IPS-18c (cell line): Measurements from ENCODE around the gene B3GNT8.
"Not testable (repeated sequence)": the region's sequence is repeated elsewhere in the genome, so short reads cannot be mapped to it uniquely, and the experiment has no call there.

ENCODE experiments used
- H3K4me3 ChIP-seq: 2 replicates; pipeline ENCODE4 v1.7.0; 2013; ENCODE audit warnings: low read depth, mild to moderate bottlenecking, low read length, moderate library complexity; ENCODE audit not compliant: insufficient read depth
- H3K9me3 ChIP-seq: one replicate; pipeline ENCODE4 v1.6.1; 2013; ENCODE audit warnings: mild to moderate bottlenecking, low read length, moderate library complexity; ENCODE audit not compliant: control insufficient read depth, insufficient read depth

The B3GNT8 gene

DNA sequence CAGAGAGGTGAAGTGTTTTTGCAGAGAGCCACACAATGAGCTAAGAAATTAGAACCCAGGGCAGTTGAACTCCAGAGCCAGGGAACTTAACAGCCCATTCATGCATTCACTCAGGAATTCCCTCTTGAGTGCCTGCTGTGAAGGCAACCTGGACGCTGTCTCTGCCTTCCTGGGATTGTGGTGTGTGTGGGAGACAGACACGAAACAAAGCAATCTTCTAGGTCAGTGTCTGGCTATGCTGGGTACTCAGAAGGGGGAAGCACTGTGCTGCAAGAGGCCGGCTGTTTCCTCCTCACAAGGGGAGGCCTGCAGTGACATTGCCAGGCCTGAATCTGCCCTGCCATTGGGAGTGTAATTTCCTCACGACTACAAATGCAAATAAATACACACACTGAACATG is 19.9 kb downstream of the B3GNT8 start:
- H3K9me3 ChIP-seq, result peaks cover 3% of the 10 kb centered on the region

DNA sequence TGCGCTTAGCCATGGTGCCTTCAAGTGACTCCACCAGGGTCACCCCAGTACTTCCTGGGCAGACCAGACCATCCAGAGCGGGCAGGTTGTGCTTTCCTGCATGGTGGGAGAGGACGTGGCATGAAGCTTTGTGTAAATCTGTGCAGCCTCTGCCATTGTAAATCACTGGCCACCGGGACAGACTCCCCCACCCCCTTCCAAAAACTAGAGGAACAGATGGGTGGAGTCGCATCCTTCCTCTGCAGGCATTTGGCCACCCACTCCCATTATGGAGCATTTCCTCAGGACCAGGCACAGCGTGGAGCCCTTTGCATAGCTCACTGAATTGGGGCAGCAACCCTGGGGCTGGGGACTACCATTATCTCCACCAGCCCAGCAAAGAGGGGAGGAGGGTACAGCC is 21.4 kb downstream of the B3GNT8 start:
- Histone ChIP-seq H3K9me3 (no peaks in the 10 kb centered on the region), H3K4me3 (no peak overlapping the region)

More for the DNA sequence above, 19.9 kb downstream of the B3GNT8 start:
- H3K4me3 ChIP-seq, result no peak overlapping the region

DNA sequence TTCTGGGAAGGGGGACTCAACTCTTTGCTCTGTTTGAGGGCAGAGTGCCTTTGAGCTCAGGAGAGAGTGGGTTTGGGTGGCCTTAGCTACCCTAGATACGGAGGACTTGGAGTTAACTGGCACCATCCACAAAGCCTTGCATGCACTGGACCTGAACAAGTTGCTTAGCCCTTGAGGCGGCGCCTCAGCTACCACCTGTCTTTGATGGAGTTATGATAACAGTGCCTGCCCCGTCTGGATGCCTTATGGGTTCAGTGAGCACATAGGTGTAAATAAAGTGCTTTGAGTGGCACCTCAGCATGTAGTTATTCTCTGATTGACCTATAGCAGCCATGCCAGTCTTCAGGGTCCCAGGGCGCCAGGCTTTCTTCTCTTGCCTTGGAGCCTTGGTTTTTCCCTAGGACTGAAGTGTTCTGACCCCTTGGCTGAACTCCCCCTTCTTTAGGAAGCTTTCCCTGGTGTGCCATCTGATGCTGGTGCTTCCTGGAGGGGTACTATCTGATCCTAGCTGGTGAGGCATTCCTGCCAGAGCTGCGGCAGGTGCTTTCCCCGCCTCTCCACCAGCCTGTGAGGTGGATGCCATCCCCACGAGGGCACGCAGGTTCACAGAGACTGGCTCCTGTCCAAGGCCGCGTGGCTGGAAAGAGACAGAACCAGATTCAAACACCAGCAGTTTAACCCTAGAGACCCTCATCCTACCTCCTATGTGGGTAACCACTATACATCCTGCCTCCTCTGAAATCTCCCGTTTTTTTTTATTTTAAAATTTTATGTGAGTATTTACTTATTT is 23.8 kb downstream of the B3GNT8 start:
- H3K4me3 ChIP-seq, result no peak overlapping the region
- H3K9me3 ChIP-seq, result no peaks in the 10 kb centered on the region

DNA sequence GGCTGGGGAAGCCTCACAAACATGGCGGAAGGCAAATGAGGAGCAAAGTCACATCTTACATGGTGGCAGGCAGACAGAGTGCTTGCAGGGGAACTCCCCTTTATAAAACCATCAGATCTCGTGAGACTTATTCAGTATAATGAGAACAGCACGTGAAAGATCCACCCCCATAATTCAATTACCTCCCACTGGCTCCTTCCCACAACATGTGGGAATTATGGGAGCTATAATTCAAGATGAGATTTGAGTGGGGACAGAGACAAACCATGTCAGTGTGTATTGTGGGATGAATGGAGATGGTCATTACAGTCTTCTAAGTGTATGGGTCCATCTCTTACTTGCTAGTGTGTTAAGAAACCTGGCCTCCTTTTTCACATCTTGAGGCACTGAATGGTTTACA is 25.2 kb downstream of the B3GNT8 start:
- H3K4me3 ChIP-seq, result no peak overlapping the region
- no peaks in the 10 kb centered on the region for H3K9me3 ChIP-seq

DNA sequence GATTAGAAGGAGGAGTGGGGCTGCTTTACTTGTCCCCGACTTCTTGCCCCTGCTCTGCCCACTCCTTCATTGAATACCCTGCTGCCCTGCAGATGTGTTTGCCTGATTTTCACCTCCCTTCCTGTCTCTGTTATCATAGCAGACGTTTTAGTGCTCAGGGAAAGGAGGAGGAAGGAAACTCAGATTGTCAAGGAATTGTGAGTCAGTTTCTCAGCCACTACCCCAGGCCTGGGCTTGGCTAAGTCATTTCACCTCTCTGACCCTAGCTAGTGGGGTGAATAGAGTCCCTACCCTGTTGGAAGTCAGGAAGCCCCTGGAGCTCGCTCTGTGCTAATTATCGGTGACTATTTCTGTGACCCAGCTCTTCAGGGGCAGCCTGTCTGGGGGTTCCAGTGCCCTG is 25.7 kb downstream of the B3GNT8 start:
- Histone ChIP-seq H3K9me3 (peaks cover under 1% of the 10 kb centered on the region), H3K4me3 (no peak overlapping the region)

DNA sequence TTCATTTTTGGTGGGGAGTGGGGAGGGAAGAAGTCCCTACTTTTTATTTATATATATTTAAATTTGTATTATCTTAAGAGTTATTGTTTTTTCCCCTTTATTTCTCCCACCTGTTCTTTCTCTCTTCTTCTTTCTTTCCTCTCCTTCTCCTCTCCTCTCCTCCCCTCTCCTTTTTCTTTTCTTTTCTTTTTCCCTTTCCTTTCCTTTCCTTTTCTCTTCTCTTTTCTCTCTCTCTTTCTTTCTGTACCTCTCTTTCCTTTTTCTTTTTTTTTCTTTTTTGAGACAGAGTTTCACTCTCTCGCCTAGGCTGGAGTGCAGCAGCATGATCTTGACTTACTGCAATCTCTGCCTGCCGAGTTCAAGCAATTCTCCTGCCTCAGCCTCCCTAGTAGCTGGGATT is 27.6 kb downstream of the B3GNT8 start:
- H3K9me3 ChIP-seq, result peaks cover 2% of the 10 kb centered on the region
- H3K4me3 ChIP-seq, result no peak overlapping the region

DNA sequence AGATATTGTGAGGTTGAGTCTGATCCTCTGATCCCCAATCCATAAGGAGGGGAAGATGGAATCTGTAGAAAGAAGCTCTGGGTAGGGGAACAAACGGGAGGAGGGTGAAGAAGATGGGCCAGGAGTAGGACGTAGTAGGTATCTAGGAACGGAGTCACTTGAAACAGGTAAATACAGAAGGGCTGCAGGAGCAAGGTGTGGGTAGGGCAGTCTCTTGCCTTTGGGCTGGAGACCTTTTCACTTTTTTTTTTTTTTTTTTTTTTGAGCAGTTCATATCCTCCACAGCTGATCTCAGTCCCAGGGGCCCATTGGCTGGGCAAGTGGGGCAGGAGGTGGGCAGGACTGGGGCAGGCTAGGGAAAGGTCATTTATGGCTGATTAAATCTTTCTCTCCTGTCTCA is 28.1 kb downstream of the B3GNT8 start:
- no peak overlapping the region for H3K4me3 ChIP-seq
- peaks cover 2% of the 10 kb centered on the region for H3K9me3 ChIP-seq

DNA sequence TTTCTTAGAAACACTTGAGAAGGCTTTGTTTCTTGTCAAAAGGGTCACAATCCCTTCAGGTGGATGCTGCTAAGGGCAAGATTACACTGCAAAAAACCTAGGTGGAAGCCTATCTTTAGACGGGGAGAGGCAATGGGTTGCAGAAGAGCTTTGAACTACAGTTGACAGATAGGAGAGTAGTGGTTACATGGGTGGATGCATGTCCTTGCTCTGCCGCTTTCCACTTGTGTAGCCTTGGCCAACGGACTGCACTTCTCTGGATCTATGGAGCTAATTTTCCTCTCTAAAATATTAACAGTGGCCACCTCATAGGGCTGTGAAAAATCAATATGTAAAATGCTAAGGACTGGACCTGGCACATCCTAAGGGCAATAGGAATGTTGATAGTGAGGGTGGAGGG is 28.6 kb downstream of the B3GNT8 start:
- Histone ChIP-seq H3K4me3 (peak overlapping the region; percentile 100), H3K9me3 (peaks cover 2% of the 10 kb centered on the region)

DNA sequence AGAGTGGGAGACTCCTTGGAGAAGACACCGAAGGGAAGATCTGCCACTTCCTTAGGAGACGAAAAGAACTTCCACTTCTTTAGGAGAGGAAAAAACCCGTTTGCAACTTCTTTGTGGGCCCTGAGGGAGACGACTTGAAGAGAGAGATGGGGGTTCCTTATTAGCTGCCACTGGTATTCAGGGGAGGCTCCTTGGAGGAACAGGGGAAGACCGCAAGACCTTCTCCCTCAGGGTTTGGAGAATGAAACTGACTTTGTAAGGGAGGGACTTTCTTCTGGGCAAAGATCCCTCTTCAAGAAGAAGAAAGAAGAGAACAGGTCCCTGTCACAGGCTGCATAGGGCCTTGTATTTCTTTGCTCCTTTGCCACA is 29.1 kb downstream of the B3GNT8 start:
- peaks cover 2% of the 10 kb centered on the region for H3K9me3 ChIP-seq
- peak overlapping the region; percentile 100 for H3K4me3 ChIP-seq

DNA sequence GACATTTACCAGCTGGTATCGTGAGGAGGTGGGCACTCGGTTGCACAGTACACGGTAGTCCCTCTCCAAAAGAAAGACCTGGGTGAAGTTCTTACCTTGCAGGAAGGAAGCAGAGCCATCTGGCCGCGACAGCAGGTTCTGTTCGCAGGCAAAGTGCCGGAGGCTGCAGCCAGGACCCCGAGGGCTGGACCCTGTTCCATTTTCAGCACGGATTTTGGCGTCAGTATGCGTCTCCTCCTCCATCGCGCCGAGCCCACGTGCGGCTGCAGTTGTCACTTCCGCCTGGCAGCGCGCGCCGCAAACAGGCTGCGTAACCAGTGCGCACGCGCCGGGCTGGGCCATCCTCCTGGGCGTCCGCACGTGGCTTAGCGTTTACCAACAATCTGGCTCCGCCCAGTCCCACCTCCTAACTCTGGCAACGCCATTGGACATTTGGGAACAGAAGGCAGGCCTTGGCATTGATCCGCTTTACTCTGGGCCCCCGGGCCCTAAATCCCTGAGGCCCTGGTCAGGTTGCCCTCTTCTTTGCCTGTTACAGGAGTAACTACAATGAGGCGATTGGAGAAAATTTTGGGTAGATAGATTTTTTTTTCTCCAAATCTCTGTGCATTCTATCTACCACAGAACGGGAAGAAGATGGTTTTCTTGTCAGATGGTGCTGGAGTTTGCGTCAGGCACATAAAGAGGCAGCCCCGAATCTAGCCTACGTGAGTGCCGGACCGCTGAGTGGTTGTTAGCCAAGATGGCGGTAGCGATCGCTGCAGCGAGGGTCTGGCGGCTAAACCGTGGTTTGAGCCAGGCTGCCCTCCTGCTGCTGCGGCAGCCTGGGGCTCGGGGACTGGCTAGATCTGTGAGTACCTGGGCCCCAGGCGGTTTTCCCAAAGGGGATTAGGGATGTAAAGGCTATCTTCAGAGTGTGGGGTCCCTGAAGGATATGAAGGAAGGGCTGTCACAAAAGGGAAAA is 29.8 kb downstream of the B3GNT8 start, which contains the start of the genes BCKDHA and EXOSC5:
TSS of gene BCKDHA (plus strand) at position 733 of the 964 bp plus-strand sequence. CDS start at position 743, 10 bp downstream.
TSS of gene EXOSC5 (minus strand) at position 274 of the 964 bp plus-strand sequence. CDS start at position 243, 31 bp downstream.
- peak within 1 kb of the TSS; percentile 100 for H3K4me3 ChIP-seq
- peaks cover 2% of the 10 kb centered on the region for H3K9me3 ChIP-seq

DNA sequence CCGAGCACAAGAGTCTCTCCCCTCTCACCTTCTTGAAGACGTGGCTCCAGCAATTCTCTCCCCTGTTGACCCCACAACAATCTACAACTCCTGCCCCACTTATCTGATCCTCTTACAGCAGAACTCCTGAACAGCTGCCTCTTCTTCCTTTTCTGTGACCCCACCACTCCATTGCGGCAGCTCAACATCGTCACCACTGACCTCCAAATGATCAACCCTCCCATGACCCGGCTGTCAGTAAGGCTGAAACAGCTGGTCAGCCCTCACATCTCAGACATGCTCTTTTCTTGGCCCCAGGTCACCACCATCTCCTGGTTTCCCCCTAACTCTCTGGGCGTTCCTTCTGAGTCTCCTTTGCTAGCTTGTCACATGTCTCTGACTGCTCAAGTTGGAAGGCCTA is 31.8 kb downstream of the B3GNT8 start:
- H3K9me3 ChIP-seq, result peaks cover 2% of the 10 kb centered on the region
- H3K4me3 ChIP-seq, result no peak overlapping the region

DNA sequence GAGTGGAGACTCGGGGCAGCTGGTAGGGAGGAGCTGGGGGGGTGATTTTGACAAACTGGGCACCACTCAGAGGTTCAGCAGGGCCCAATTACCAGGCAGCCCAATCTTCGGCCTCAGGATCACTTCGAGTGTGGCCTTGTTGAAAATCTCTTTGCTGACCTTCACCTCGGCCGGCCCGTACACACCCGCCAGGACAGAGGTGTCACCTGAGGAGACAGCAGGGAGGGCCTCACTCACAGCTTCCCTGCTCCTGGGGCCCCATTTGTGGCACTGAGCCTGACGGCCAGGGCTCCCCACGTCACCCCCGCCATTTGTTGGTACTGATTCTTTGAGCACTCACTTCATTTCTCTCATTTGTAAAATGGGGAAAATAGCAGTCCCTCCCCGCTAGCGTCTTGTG is 34.4 kb downstream of the B3GNT8 start:
- peaks cover 2% of the 10 kb centered on the region for H3K9me3 ChIP-seq
- H3K4me3 ChIP-seq, result no peak overlapping the region

DNA sequence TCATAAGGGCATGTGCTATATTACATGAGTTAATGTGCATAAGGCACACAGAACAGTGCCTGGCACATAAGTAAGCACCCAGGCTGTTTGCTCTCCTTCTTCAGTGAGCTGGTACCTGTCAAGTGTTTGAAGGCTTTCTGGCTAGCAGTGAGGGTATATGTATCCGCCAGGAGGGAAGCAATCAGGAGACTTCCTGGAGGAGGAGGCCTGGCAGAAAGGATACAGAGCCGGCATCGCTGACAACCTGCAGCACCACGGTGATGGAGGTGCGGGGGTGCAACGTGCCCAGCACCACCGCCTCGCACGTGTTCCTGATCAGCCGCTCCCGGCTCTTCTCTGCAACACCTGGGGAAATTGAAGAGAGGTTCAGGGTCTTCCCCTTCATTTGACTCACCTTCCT is 35.6 kb downstream of the B3GNT8 start:
- H3K9me3 ChIP-seq, result peaks cover 2% of the 10 kb centered on the region
- no peak overlapping the region for H3K4me3 ChIP-seq

DNA sequence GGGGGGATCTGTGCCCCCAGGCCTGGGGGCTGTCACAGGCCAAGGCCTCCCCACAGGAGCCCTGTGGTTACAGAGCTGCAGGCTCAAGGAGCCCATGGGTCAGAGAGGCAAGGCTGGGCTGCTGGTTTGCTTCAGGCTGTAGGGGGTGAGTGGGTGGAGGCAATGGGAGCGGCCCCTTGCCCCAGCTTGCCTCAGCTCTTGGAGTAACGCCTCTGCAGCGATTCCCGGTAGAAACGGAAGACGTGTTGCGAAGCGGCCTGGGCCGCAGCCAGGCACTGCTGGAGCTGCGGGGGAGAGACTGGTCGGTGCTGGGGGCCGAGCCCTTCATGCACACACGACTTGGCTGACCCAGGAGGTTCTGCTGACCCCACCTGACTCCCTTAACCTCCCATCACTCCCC is 40.7 kb downstream of the B3GNT8 start:
- no peak overlapping the region for H3K4me3 ChIP-seq
- H3K9me3 ChIP-seq, result no peaks in the 10 kb centered on the region

DNA sequence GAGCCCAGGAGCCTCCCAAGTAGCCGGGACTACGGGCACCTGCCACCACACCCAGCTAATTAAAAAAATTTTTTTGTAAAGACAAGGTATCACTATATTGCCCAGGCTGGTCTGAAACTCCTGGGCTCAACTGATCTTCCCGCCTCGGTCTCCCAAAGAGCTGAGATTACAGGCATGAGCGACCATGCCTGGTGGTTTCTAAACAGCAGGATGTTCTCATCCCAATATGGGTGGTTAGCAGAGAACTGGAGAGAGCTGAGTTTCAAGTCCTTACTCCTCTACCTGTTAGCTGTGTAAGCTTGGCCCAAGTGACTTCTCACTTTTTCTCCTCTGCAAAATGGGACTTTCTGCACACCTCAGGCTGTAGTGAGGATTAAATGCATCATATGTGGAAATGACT is 42.8 kb downstream of the B3GNT8 start:
- Histone ChIP-seq H3K4me3 (no peak overlapping the region), H3K9me3 (no peaks in the 10 kb centered on the region)

DNA sequence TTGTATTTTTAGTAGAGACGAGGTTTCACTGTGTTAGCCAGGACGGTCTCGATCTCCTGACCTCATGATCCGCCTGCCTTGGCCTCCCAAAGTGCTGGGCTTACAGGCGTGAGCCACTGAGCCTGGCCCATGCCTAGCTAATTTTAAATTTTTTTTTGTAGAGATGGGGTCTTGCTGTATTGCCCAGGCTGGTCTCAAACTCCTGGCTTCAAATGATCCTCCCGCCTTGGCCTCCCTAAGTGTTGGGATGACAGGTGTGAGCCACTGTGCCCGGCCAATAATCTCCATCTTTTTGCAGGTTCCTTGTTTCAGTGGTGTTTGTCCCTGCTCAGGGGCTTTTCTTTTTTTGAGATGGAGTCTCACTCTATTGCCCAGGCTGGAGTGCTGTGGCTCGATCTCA is 45.6 kb downstream of the B3GNT8 start:
- H3K4me3 ChIP-seq, H3K9me3 ChIP-seq: not testable (repeated sequence)

DNA sequence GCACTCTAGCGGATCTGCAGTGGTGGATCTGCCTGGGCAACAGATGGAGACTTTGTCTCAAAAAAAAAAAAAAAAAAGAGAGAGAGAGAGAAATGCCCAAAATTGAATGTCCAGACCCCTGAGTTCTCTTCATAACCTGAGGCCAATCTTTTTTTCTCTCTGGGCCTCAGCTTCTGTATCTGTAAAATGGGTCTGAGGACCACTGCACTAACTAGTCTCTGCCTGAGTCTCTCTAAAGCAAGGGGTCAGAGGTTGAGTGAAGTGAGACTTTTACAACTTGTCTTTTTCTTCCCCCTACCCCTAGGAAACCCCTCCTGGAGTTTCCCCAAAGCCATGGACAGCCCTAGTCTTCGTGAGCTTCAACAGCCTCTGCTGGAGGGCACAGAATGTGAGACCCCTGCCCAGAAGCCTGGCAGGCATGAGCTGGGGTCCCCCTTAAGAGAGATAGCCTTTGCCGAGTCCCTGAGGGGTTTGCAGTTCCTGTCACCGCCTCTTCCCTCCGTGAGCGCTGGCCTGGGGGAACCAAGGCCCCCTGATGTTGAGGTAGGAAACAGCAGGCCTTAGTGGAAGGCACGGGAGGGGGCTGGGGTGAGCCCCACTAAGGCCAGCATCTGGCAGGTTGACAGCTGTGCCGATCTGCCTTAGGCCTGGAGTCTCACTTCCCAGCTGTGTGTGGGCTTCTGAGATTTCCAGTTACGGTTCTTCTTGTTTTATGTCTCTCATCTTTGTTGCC is 49.0 kb downstream of the B3GNT8 start:
- Histone ChIP-seq H3K4me3 (no peak overlapping the region), H3K9me3 (no peaks in the 10 kb centered on the region)
